ENCODE data around the gene CORT.

Gene CORT

DNA sequence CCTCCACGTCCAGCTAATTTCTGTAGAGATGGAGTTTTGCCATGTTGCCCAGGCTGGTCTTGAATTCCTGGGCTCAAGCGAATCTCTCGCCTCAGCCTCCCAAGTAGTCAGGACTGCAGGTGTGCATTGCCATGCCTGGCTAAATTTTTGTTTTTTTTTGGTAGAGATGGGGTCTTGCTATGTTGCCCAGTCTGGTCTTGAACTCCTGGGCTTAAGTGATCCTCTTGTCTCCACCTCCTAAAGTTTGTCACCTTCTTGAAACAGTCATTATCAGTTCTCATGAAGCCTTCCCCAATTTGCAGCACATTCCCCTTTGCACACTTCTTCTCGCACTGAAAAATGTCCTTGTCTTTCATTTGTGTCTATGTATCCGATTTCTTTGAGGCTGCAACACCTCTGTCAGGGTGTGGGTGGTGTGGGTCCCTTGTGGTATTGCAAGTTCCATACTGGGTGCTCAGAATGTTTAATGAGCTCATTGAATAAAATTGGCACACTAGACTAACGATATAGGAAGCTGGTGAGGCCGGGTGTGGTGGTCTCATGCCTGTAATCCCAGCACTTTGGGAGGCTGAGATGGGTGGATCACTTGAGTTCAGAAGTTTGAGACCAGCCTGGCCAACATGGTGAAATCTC, 2.9 kb upstream of the CORT start:
- no peak overlapping the region for H3K27ac ChIP-seq
- H3K4me3 ChIP-seq (IDR thresholded peaks at IDR 0.05; ENCODE audit: insufficient read depth, low read depth, low read length): no peak overlapping the region
- TF ChIP-seq, protein P1, sequence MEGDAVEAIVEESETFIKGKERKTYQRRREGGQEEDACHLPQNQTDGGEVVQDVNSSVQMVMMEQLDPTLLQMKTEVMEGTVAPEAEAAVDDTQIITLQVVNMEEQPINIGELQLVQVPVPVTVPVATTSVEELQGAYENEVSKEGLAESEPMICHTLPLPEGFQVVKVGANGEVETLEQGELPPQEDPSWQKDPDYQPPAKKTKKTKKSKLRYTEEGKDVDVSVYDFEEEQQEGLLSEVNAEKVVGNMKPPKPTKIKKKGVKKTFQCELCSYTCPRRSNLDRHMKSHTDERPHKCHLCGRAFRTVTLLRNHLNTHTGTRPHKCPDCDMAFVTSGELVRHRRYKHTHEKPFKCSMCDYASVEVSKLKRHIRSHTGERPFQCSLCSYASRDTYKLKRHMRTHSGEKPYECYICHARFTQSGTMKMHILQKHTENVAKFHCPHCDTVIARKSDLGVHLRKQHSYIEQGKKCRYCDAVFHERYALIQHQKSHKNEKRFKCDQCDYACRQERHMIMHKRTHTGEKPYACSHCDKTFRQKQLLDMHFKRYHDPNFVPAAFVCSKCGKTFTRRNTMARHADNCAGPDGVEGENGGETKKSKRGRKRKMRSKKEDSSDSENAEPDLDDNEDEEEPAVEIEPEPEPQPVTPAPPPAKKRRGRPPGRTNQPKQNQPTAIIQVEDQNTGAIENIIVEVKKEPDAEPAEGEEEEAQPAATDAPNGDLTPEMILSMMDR (conservative IDR thresholded peaks at IDR 0.05; ENCODE audit: low read depth, low read length): no peak
- H2AFZ ChIP-seq (ENCODE audit: low read depth): no peak overlapping the region
- no peaks in the 10 kb centered on the region for H3K27me3 ChIP-seq (ENCODE audit: insufficient read depth, low read depth)
- no peaks in the 10 kb centered on the region for H3K36me3 ChIP-seq (ENCODE audit: insufficient read depth)
- no peaks in the 10 kb centered on the region for H4K20me1 ChIP-seq (ENCODE audit: insufficient read depth)
- H3K79me2 ChIP-seq (ENCODE audit: insufficient read depth, low read depth): no peaks in the 10 kb centered on the region
- no peak overlapping the region for H3K4me2 ChIP-seq
- no peak overlapping the region for H3K9ac ChIP-seq
- H3K4me1 ChIP-seq (ENCODE audit: low read depth, poor library complexity, severe bottlenecking): no peaks in the 10 kb centered on the region

DNA sequence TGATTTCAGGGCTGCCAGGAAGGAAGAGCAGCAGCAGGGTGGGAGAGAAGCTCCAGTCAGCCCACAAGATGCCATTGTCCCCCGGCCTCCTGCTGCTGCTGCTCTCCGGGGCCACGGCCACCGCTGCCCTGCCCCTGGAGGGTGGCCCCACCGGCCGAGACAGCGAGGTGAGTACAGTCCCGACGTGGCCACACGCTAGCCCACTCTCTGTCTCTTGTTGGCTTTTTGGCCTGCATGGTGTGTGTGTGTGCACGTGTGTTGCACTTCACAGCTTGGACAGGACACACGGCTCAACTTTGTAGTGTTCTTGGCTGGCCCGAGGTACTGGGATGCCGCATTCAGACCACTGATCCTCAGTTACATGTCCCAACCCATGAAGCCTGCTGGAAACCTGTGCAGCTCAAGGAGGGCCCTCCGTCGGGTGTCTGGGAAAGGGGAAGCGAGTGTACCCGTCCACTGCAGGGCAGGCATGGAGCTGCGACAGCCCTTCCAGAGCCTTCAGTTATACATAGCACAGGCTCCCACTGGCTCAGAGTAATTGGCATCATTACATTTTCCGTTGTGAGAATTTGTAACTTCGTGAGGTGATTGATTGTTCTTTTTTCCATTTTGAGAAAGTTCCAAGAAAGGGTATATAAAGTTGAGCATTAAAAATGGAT, 454 bp downstream of the CORT start:
- H3K4me3 ChIP-seq (IDR thresholded peaks at IDR 0.05; ENCODE audit: insufficient read depth, low read depth, low read length): no peak overlapping the region
- H4K20me1 ChIP-seq (ENCODE audit: insufficient read depth): no peaks in the 10 kb centered on the region
- no peaks in the 10 kb centered on the region for H3K79me2 ChIP-seq (ENCODE audit: insufficient read depth, low read depth)
- H3K27me3 ChIP-seq (ENCODE audit: insufficient read depth, low read depth): no peaks in the 10 kb centered on the region
- H3K36me3 ChIP-seq (ENCODE audit: insufficient read depth): no peaks in the 10 kb centered on the region
- H3K27ac ChIP-seq: no peak overlapping the region
- no peaks in the 10 kb centered on the region for H3K4me1 ChIP-seq (ENCODE audit: low read depth, poor library complexity, severe bottlenecking)
- no peak overlapping the region for H3K4me2 ChIP-seq
- no peak overlapping the region for H2AFZ ChIP-seq (ENCODE audit: low read depth)
- TF ChIP-seq, protein P1 (conservative IDR thresholded peaks at IDR 0.05; ENCODE audit: low read depth, low read length): no peak
- H3K9ac ChIP-seq: no peak overlapping the region

DNA sequence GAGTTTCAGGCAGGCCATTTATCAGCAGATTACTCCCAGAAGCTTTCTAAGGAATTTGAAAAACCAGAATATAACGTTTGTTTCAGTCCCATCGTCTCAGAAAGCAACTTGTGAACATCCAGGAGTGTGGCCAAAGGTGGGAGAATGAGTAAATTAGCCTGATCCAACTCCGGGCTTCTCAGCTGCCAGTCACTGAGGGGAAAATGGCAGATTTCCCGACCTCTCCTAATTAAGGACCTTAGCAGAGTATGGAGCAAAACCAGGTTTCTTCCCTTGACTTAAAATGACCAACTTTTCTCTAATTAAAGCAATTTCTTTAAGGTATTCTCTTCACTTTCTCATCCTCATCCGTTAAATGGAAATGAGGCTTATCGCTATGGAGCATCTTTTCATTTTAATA, 1.0 kb downstream of the CORT start:
- H3K4me3 ChIP-seq (IDR thresholded peaks at IDR 0.05; ENCODE audit: insufficient read depth, low read depth, low read length): no peak overlapping the region
- no peaks in the 10 kb centered on the region for H3K4me1 ChIP-seq (ENCODE audit: low read depth, poor library complexity, severe bottlenecking)
- no peaks in the 10 kb centered on the region for H3K79me2 ChIP-seq (ENCODE audit: insufficient read depth, low read depth)
- no peaks in the 10 kb centered on the region for H3K27me3 ChIP-seq (ENCODE audit: insufficient read depth, low read depth)
- no peaks in the 10 kb centered on the region for H3K36me3 ChIP-seq (ENCODE audit: insufficient read depth)
- no peak overlapping the region for H3K27ac ChIP-seq
- H3K9ac ChIP-seq: no peak overlapping the region
- H4K20me1 ChIP-seq (ENCODE audit: insufficient read depth): no peaks in the 10 kb centered on the region
- H2AFZ ChIP-seq (ENCODE audit: low read depth): no peak overlapping the region
- TF ChIP-seq, protein P1 (conservative IDR thresholded peaks at IDR 0.05; ENCODE audit: low read depth, low read length): no peak
- no peak overlapping the region for H3K4me2 ChIP-seq

DNA sequence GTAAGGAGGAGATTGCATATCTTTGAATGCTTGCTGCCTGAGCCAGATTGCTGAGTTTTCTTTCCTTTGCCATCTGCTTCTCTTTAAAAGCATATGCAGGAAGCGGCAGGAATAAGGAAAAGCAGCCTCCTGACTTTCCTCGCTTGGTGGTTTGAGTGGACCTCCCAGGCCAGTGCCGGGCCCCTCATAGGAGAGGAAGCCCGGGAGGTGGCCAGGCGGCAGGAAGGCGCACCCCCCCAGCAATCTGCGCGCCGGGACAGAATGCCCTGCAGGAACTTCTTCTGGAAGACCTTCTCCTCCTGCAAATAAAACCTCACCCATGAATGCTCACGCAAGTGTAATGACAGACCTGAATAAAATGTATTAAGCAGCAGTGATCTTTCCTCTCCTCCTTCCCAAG, 1.5 kb downstream of the CORT start:
- no peak overlapping the region for H3K27ac ChIP-seq

More for the DNA sequence above, 1.5 kb downstream of the CORT start:
- Histone ChIP-seq H3K79me2 (ENCODE audit: insufficient read depth, low read depth) (no peaks in the 10 kb centered on the region), H3K9ac (no peak overlapping the region), H3K4me2 (no peak overlapping the region), H3K27me3 (ENCODE audit: insufficient read depth, low read depth) (no peaks in the 10 kb centered on the region), H3K4me1 (ENCODE audit: low read depth, poor library complexity, severe bottlenecking) (no peaks in the 10 kb centered on the region), H2AFZ (ENCODE audit: low read depth) (no peak overlapping the region), H4K20me1 (ENCODE audit: insufficient read depth) (no peaks in the 10 kb centered on the region), H3K4me3 (IDR thresholded peaks at IDR 0.05; ENCODE audit: insufficient read depth, low read depth, low read length) (no peak overlapping the region), H3K36me3 (ENCODE audit: insufficient read depth) (no peaks in the 10 kb centered on the region)
- TF ChIP-seq, protein P1 (conservative IDR thresholded peaks at IDR 0.05; ENCODE audit: low read depth, low read length): no peak
